ENCODE measurements around the gene SVEP1.

- no peak for TF ChIP-seq CTCF (IDR thresholded peaks at IDR 0.05; ENCODE audit: poor library complexity)
- TF ChIP-seq EZH2 (IDR thresholded peaks at IDR 0.05; ENCODE audit: borderline replicate concordance), result no peak
- no peak for TF ChIP-seq EZH2phosphoT487 (IDR thresholded peaks at IDR 0.05; ENCODE audit: low read depth, severe bottlenecking, unreplicated experiment)
Observed at GRCh38 chr9:110410961-110411360, 168.6 kb downstream of the SVEP1 start.

All from hepatocyte (in vitro differentiated cells).